Measurements from ENCODE around the gene SEMG1. TPM values are rescaled to one million over a fixed set of nuclear protein-coding genes. Genes with fewer than 3 reads are reported as not detected.

The SEMG1 gene
- total and polyA plus RNA-seq, 2 donors from 2014 or later: not detected

Other genes with a start within 250 kb of the SEMG1 start
- gene TOMM34, start 246.6 kb upstream of the SEMG1 start, total RNA-seq: 18.8 TPM
- gene TOMM34, start 246.6 kb upstream of the SEMG1 start, polyA plus RNA-seq (ENCODE audit: insufficient read depth, low read depth, low replicate concordance): 39.6 TPM
- gene STK4, start 240.5 kb upstream of the SEMG1 start, total RNA-seq: 41.0 TPM
- 4.3 TPM for gene STK4, start 240.5 kb upstream of the SEMG1 start, polyA plus RNA-seq (ENCODE audit: insufficient read depth, low read depth, low replicate concordance)
- 2.9 TPM for gene KCNS1, start 105.9 kb upstream of the SEMG1 start, total RNA-seq
- gene KCNS1, start 105.9 kb upstream of the SEMG1 start, polyA plus RNA-seq (ENCODE audit: insufficient read depth, low read depth, low replicate concordance): 0.19 TPM
- gene WFDC5, start 91.9 kb upstream of the SEMG1 start, total RNA-seq: 1.0 TPM
- gene WFDC5, start 91.9 kb upstream of the SEMG1 start, polyA plus RNA-seq (ENCODE audit: insufficient read depth, low read depth, low replicate concordance): not detected
- gene WFDC12, start 82.6 kb upstream of the SEMG1 start, total RNA-seq: 1.4 TPM
- not detected for gene WFDC12, start 82.6 kb upstream of the SEMG1 start, polyA plus RNA-seq (ENCODE audit: insufficient read depth, low read depth, low replicate concordance)
- 8.7 TPM for gene PI3, start 32.1 kb upstream of the SEMG1 start, total RNA-seq
- not detected for gene PI3, start 32.1 kb upstream of the SEMG1 start, polyA plus RNA-seq (ENCODE audit: insufficient read depth, low read depth, low replicate concordance)
- 0.16 TPM for gene SEMG2, start 14.3 kb downstream of the SEMG1 start, total RNA-seq
- gene SEMG2, start 14.3 kb downstream of the SEMG1 start, polyA plus RNA-seq (ENCODE audit: insufficient read depth, low read depth, low replicate concordance): 0.80 TPM
- 3,615 TPM for gene SLPI, start 47.5 kb downstream of the SEMG1 start, total RNA-seq
- gene SLPI, start 47.5 kb downstream of the SEMG1 start, polyA plus RNA-seq (ENCODE audit: insufficient read depth, low read depth, low replicate concordance): 105 TPM
- gene RBPJL, start 99.8 kb downstream of the SEMG1 start, total RNA-seq: not detected
- gene RBPJL, start 99.8 kb downstream of the SEMG1 start, polyA plus RNA-seq (ENCODE audit: insufficient read depth, low read depth, low replicate concordance): not detected
- gene MATN4, start 101.3 kb downstream of the SEMG1 start, total RNA-seq: 0.19 TPM
- gene MATN4, start 101.3 kb downstream of the SEMG1 start, polyA plus RNA-seq (ENCODE audit: insufficient read depth, low read depth, low replicate concordance): 0.19 TPM
- gene SDC4, start 141.4 kb downstream of the SEMG1 start, total RNA-seq: 397 TPM
- gene SDC4, start 141.4 kb downstream of the SEMG1 start, polyA plus RNA-seq (ENCODE audit: insufficient read depth, low read depth, low replicate concordance): 242 TPM
- gene SYS1, start 156.1 kb downstream of the SEMG1 start, total RNA-seq: 38.7 TPM
- gene SYS1, start 156.1 kb downstream of the SEMG1 start, polyA plus RNA-seq (ENCODE audit: insufficient read depth, low read depth, low replicate concordance): 39.8 TPM
- gene TP53TG5, start 171.3 kb downstream of the SEMG1 start, total RNA-seq: not detected
- not detected for gene TP53TG5, start 171.3 kb downstream of the SEMG1 start, polyA plus RNA-seq (ENCODE audit: insufficient read depth, low read depth, low replicate concordance)
- gene DBNDD2, start 201.3 kb downstream of the SEMG1 start, total RNA-seq: 51.5 TPM
- 50.7 TPM for gene DBNDD2, start 201.3 kb downstream of the SEMG1 start, polyA plus RNA-seq (ENCODE audit: insufficient read depth, low read depth, low replicate concordance)
- 90.9 TPM for gene PIGT, start 209.1 kb downstream of the SEMG1 start, total RNA-seq
- gene PIGT, start 209.1 kb downstream of the SEMG1 start, polyA plus RNA-seq (ENCODE audit: insufficient read depth, low read depth, low replicate concordance): 95.0 TPM